GM12864 (cell line): ENCODE measurements around the gene CHST9.

Experiments
- DNase-seq: peaks from one replicate; pipeline ENCODE4 v3.0.0-alpha.2; 2011; ENCODE audit warnings: low read depth
- H3K4me3 ChIP-seq: 2 replicates; pipeline ENCODE4 v1.5.1; 2011; ENCODE audit warnings: mild to moderate bottlenecking, low read depth, low read length, control low read depth
- CTCF ChIP-seq: IDR thresholded peaks from 2 replicates; pipeline ENCODE4 v1.5.1; 2011; ENCODE audit warnings: low read depth, mild to moderate bottlenecking, moderate library complexity, low read length, control low read depth, inconsistent platforms; ENCODE audit errors: missing control alignments

CHST9 gene

GRCh38 chr18:27061488-27062095, 123.5 kb downstream of the CHST9 start:
- H3K4me3 ChIP-seq: no peak overlapping the region
- TF ChIP-seq CTCF: no peak
- no peak for DNase-seq

- H3K4me3 ChIP-seq: no peak overlapping the region
- DNase-seq: no peak
- no peak for TF ChIP-seq CTCF
These were observed 127.4 kb downstream of the CHST9 start for GRCh38 chr18:27057519-27058234.

GRCh38 chr18:27054926-27055325, 130.2 kb downstream of the CHST9 start:
- DNase-seq: no peak

GRCh38 chr18:27049969-27050368, 135.1 kb downstream of the CHST9 start:
- TF ChIP-seq CTCF: no peak
- DNase-seq: no peak
- H3K4me3 ChIP-seq: no peak overlapping the region

More at GRCh38 chr18:27054926-27055325, 130.2 kb downstream of the CHST9 start:
- no peak for TF ChIP-seq CTCF
- H3K4me3 ChIP-seq: no peak overlapping the region

- no peak for TF ChIP-seq CTCF
These were observed 139.8 kb downstream of the CHST9 start for GRCh38 chr18:27045342-27045741.

GRCh38 chr18:27042177-27042576, 142.9 kb downstream of the CHST9 start:
- no peak for DNase-seq
- no peak for TF ChIP-seq CTCF

More at GRCh38 chr18:27045342-27045741, 139.8 kb downstream of the CHST9 start:
- no peak overlapping the region for H3K4me3 ChIP-seq
- no peak for DNase-seq

More at GRCh38 chr18:27042177-27042576, 142.9 kb downstream of the CHST9 start:
- H3K4me3 ChIP-seq: no peak overlapping the region
